Fibroblast of villous mesenchyme (primary cell): Measurements from ENCODE around the gene METAP2. TPM values are rescaled to one million over a fixed set of nuclear protein-coding genes. Genes with fewer than 3 reads are reported as not detected.
A peak's percentile ranks its signal among the peaks of the same experiment; 100 is the strongest.

ENCODE experiments used
- DNase-seq: peaks from one replicate; pipeline ENCODE4 v3.0.0-alpha.2; 2010; ENCODE audit warnings: low read depth
- H3K4me3 ChIP-seq: 2 replicates; pipeline ENCODE4 v1.5.1; 2011; ENCODE audit warnings: low read depth, mild to moderate bottlenecking, low read length
- total RNA-seq: library from RNA; depleted of rRNA; stranded (reverse); fragments of >200 nt; gene quantifications from 2 replicates; pipeline ENCODE4 v1.2.3, GENCODE V29; 2012
- TF ChIP-seq, protein P1 (sequence below): IDR thresholded peaks from 2 replicates; pipeline ENCODE4 v1.5.1; 2012; ENCODE audit warnings: low read depth, mild to moderate bottlenecking, low read length; ENCODE audit not compliant: insufficient read depth

Gene METAP2
- total RNA-seq, 1 donor, result 66.5 TPM

DNA sequence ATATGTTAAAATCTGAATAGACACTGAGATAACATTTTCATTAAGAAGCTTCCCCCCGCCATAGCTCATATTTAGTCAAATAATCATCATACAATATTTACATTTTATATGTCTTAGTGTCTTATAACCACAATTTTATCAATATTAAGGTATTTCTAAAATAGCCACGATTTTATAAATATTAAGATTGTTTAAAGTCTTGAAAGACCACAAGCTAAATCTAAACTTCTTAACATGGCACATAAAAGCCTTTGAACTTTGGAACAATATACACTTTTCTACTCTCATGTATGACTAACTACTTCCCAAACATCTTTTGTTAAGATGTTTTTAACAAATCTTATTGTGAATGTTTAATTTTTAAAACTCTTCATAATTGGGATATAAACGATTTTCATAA, 70.8 kb downstream of the METAP2 start:
- no peak for DNase-seq
- H3K4me3 ChIP-seq, result no peak overlapping the region
- TF ChIP-seq, protein P1, sequence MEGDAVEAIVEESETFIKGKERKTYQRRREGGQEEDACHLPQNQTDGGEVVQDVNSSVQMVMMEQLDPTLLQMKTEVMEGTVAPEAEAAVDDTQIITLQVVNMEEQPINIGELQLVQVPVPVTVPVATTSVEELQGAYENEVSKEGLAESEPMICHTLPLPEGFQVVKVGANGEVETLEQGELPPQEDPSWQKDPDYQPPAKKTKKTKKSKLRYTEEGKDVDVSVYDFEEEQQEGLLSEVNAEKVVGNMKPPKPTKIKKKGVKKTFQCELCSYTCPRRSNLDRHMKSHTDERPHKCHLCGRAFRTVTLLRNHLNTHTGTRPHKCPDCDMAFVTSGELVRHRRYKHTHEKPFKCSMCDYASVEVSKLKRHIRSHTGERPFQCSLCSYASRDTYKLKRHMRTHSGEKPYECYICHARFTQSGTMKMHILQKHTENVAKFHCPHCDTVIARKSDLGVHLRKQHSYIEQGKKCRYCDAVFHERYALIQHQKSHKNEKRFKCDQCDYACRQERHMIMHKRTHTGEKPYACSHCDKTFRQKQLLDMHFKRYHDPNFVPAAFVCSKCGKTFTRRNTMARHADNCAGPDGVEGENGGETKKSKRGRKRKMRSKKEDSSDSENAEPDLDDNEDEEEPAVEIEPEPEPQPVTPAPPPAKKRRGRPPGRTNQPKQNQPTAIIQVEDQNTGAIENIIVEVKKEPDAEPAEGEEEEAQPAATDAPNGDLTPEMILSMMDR, result no peak

DNA sequence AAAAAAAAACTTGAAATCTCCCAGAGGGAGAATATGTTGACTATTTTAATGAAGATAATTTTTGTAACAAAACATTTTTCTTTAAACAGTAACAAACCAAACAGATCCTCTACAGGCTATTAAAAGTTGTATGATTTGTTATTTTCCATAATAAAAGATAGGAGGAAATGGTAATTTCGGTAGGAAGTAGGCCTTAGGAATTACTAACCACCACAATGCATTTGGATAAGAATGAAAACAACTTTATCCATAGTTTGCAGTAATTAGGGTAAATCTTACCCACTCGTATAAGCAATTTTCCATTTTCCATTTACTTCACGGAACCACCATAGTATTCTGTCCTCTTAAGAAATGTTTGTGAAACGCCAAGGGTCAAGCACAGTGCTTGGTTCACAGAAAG, 71.4 kb downstream of the METAP2 start:
- H3K4me3 ChIP-seq, result no peak overlapping the region
- no peak for DNase-seq
- TF ChIP-seq, protein P1, result no peak

DNA sequence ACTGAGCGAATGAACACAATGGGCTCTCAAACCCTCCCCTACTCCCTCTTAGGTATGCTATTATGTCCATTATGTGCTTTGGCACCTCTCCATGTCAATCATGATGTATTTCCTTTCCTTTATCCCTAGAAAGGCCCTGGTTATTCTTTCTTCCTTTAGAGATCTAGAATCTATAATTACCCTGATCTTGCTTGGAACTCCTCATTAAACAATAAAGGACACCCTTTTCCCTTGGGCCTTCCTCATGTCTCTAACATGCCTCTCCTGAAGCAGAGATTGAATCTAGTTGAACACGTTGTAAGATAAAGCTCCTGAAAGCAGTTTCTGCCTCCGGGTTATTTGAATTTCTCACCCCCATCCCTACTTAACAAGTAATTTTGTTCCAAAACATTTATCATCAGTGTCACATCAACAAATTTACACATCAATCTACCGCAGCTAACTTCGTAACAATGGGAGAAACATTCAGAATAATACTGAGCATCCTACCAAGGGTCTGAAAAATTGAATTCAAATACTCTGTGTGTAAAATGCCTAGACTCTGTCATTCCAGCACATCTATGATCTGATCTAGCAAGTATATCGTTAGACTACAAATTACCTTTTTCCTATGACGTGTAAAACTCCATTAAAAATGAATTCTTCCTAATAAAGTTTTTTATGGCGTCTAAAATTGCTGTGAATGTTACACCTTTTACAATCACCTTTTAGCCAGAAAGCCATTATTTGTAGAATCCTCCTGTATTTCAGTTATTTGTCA, 72.0 kb downstream of the METAP2 start:
- no peak for DNase-seq
- no peak overlapping the region for H3K4me3 ChIP-seq
- TF ChIP-seq, protein P1, result no peak

DNA sequence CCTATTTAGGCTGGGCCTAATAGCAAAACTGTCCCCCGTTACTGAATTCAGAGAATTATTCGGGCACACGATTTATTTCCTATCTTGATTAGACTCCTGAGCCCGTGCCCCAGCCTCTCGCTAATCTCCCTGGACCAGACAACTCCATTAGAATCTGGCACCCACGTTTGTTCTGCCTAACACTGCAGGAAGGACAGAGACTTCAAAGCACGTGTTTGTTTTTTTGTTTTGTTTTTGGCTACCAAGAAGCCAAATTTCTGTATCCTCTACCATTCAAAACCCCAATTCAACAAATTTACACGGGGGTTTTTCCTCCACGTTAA, 72.5 kb downstream of the METAP2 start:
- no peak for DNase-seq
- TF ChIP-seq, protein P1, result no peak
- H3K4me3 ChIP-seq, result no peak overlapping the region

DNA sequence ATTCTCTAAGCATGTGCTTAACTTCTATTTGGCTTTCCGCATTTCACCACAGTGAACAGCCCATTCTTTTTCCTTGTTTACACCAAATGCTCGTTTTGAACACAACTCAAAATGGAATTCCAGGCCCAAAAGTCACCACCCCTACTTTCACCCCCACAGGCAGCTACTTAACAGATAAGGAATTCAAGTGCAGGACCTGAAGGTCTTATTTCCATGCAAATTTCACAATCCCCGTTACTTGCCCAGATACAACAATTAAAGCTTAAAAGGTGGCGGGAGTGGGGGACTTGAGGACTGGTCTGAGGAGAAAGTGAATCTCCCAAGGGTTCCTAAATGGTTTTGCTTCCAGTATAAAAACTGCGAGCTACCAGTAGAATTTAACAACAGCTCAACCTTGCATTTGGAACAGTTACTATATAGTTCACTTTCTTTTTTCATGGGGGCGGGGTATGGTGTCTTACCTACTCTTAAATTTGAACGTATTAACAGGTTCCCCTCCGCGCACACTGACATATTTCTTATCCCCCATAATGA, 73.6 kb downstream of the METAP2 start:
- TF ChIP-seq, protein P1, result no peak
- peak overlapping the region; percentile 57 for H3K4me3 ChIP-seq
- peak; percentile 63 for DNase-seq

DNA sequence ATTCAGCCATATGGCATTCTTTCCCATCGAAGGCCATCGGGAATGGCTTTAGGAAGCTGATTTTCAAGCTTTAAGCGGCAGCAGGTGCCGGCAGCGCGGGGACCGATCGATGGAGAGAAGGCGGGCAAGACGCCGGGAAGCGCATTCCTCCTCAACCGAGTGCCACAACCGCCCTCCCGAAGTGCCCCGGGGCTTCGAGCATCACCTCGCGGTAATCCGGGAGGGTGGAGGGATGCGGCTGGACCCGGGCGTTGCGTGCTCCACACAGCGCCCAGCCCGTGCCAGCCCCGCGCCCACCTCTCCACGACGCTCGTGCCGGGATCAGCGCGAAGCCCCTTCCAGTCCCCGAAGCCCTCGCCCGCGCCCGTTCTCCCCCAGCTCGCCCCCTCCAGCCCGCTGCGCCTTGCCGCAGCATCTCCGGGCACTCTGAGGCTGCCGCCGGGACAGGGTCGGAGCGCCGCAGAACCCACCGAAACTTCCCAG, 74.1 kb downstream of the METAP2 start:
- TF ChIP-seq, protein P1, result no peak
- no peak for DNase-seq
- H3K4me3 ChIP-seq, result peak overlapping the region; percentile 57
